GM19239 (cell line): ENCODE results near the gene NUTM2E.
A peak's percentile ranks its signal among the peaks of the same experiment; 100 is the strongest.
"Not testable (repeated sequence)": the region's sequence is repeated elsewhere in the genome, so short reads cannot be mapped to it uniquely, and the experiment has no call there.

Experiments used
- DNase-seq: peaks from one replicate; pipeline ENCODE4 v3.0.0; 2011; ENCODE audit warnings: low spot score; ENCODE audit not compliant: insufficient read length
- FAIRE-seq: peaks from 2 replicates; lab custom pipeline; 2011; peaks lifted over from hg19 to GRCh38; lab: Jason Lieb, UNC

The NUTM2E gene

GRCh38 chr10:79826496-79827215, at the start of gene NUTM2E:
TSS of gene NUTM2E (plus strand) at chr10:79826739. CDS start at chr10:79841741, 15,002 bp downstream.
- peak; percentile 16 for DNase-seq
- not testable (repeated sequence) for FAIRE-seq

- not testable (repeated sequence) for FAIRE-seq
Observed at GRCh38 chr10:79777997-79778396, 48.5 kb upstream of the NUTM2E start.

DNA sequence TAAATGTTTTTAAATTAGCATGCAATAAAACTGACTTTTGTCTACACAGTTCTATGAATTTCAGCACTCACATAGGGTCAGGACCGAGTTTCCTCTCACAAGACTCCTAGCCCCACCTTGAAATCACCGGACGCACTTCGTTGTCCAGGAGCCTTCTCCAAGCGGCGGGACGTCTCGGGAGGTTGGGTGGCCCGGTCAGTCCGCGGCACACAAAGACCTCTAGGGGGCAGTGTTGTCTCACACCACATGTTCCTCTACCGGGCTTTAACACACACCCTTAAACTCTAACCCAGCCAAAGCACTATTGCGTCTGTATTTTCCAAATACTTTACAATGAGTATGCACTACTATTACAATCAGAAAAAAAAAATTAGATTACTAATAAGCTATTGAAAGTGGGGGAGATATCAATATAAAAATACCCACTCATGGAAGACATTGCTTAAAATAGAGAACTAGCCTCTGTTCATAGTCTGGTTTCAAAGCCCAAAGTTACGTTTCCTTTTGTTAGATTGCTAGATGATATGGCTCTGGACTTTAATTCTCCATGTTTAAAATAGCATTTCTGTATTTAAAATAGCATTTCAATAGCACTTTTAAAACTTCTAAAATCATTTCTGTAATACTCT, 47.1 kb upstream of the NUTM2E start:
- peak; percentile 14 for DNase-seq
- FAIRE-seq: not testable (repeated sequence)

More at GRCh38 chr10:79777997-79778396, 48.5 kb upstream of the NUTM2E start:
- not testable (repeated sequence) for DNase-seq

- DNase-seq, FAIRE-seq: not testable (repeated sequence)
Observed at GRCh38 chr10:79779992-79780391, 46.5 kb upstream of the NUTM2E start.

GRCh38 chr10:79781584-79781983, 45.0 kb upstream of the NUTM2E start:
- not testable (repeated sequence) for FAIRE-seq, DNase-seq

DNA sequence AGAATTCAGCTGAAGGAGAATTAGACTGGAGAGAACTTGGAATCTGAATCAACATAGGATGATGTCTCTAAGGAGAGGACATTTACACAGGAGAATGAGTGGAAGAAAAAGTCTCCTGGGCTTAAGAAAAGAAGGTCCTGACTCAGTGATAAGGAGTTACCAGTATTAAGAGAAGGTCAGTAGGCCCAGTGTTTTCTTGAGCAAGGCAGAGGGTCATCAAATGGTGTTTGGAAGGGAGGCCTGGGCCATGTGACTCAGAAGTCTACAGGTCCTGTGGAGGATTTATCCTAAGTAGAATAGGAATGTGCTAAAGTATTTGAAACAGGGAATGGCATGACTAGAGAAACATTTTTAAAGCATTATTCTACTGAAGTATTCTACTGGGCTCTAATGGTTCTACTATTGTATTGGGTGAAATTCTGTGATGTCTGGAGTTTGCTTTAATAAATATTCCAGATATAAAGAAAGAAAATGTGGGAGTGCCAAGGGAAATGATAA, 39.0 kb upstream of the NUTM2E start:
- not testable (repeated sequence) for FAIRE-seq, DNase-seq

DNA sequence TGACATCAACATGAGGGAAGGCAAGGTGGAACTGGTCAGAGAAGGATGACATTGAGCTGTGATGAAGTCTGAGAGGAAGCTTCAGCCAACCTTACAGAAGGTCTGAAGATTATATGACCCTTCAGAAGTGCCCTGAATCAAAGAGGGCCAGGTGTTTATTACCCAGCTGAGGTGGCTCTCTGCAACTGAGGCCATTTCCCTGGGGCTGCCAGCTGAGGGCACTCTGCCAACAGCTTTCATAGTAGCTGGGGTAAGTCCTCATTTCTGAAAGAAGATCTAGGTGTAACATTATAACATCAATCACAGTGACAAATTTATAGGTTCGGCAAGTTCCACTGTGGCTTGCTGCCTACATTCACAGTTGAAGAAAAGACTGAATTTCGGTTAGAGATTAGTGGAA, 37.2 kb upstream of the NUTM2E start:
- DNase-seq, FAIRE-seq: not testable (repeated sequence)

GRCh38 chr10:79791906-79792517, 34.5 kb upstream of the NUTM2E start:
- not testable (repeated sequence) for FAIRE-seq, DNase-seq

- DNase-seq, FAIRE-seq: not testable (repeated sequence)
Observed at GRCh38 chr10:79799337-79799736, 27.2 kb upstream of the NUTM2E start.

- not testable (repeated sequence) for FAIRE-seq, DNase-seq
Observed at GRCh38 chr10:79805857-79806256, 20.7 kb upstream of the NUTM2E start.

GRCh38 chr10:79811895-79812294, 14.6 kb upstream of the NUTM2E start:
- DNase-seq, FAIRE-seq: not testable (repeated sequence)

GRCh38 chr10:79816290-79816689, 10.2 kb upstream of the NUTM2E start:
- not testable (repeated sequence) for FAIRE-seq

GRCh38 chr10:79823387-79823786, 3.2 kb upstream of the NUTM2E start:
- not testable (repeated sequence) for FAIRE-seq, DNase-seq

More at GRCh38 chr10:79816290-79816689, 10.2 kb upstream of the NUTM2E start:
- DNase-seq: not testable (repeated sequence)

- not testable (repeated sequence) for DNase-seq, FAIRE-seq
Observed at GRCh38 chr10:79825587-79826011, 940 bp upstream of the NUTM2E start.

GRCh38 chr10:79826131-79826495, 426 bp upstream of the NUTM2E start:
- DNase-seq: not testable (repeated sequence)

GRCh38 chr10:79833833-79834232, 7.3 kb downstream of the NUTM2E start:
- FAIRE-seq, DNase-seq: not testable (repeated sequence)

More at GRCh38 chr10:79826131-79826495, 426 bp upstream of the NUTM2E start:
- not testable (repeated sequence) for FAIRE-seq

DNA sequence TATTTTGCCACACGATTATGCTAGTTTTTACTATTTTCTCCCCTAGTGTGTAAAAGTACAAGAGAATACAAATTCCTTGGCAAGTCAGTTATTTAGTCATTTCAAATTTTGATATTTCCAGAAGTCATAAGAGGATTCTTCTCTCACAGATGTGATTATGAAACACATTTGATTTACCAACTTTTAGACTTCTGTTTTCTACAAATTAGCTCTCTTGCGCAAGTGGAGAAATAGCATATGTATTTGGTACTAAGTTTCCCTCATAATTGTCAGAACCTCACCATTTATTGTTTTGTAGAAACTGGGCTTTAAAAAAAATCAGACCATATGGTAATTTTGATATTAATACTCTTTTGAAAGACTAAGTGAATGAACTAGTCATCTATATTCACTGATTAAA, 9.4 kb downstream of the NUTM2E start:
- not testable (repeated sequence) for FAIRE-seq, DNase-seq

DNA sequence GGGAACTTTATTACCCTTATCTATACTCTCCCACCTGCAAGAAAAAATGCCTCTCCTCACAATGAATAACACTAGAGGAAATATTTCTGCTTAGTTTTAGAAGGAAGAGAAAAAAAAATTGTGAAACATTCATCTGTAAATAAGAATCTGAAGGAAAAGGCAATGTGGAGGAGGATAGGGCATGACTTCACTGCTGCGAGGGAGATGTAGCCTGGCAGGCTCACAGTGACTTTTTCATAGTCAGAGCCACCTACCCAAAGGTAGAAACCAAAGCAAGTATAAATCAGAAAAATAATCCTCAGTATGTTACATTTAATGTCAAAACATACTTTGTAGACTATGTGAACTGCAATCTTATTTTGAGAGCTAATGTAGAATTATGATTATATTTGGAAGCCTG, 10.4 kb downstream of the NUTM2E start:
- not testable (repeated sequence) for FAIRE-seq, DNase-seq

GRCh38 chr10:79838441-79838840, 11.9 kb downstream of the NUTM2E start:
- DNase-seq: not testable (repeated sequence)

DNA sequence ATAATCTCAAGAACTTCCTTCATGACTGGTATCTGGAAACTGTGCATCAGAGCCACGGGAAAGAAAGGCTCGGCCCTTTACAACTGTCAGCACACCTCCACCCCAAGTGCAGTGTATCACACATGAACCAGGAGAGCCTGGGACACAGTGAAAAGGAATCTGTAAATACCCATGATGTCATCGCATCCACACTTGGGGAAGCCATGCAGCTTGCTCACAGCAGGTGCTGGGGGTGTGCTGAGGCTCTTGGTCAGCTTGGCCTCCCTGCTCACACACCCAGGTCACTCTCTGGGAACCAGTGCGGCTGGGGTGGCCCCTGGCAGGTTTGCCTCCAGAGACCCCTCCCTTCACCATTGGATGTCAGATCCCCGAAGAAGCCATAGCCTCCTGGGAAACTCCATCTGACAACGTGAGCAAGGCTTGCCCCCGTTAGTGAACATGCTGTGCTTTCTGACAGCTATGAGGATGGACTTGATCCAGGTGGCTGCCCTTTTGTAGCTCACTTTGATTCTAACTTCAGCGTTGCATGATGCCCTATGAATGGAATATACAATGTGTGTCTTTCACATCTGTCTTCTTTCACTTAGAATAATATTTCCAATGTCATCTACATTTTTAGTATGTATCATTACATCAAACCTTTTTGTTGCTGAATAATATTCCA, 26.8 kb downstream of the NUTM2E start:
- DNase-seq, FAIRE-seq: not testable (repeated sequence)

More at GRCh38 chr10:79838441-79838840, 11.9 kb downstream of the NUTM2E start:
- not testable (repeated sequence) for FAIRE-seq
